Iris pigment epithelial cell (primary cell): Measurements from ENCODE around the gene PCDHGA6.
"Not testable (repeated sequence)": the region's sequence is repeated elsewhere in the genome, so short reads cannot be mapped to it uniquely, and the experiment has no call there.

Experiments used
- DNase-seq: peaks from one replicate; pipeline ENCODE4 v3.0.0-alpha.2; 2011; ENCODE audit warnings: low read depth

The PCDHGA6 gene

GRCh38 chr5:141373673-141374317, at the start of gene PCDHGA6:
TSS of gene PCDHGA6 (plus strand) at chr5:141373891. CDS start at chr5:141374084, 193 bp downstream.
- peak; percentile 31 for DNase-seq

- DNase-seq, result peak; percentile 83
These were observed 47.4 kb upstream of the PCDHGA6 start for GRCh38 chr5:141326088-141326854.

GRCh38 chr5:141328231-141328630, 45.5 kb upstream of the PCDHGA6 start:
- no peak for DNase-seq

- DNase-seq, result peak; percentile 79
These were observed 43.2 kb upstream of the PCDHGA6 start, which contains the start of gene PCDHGA1 for GRCh38 chr5:141330299-141331080. TSS of gene PCDHGA1 (plus strand) at chr5:141330514.

- DNase-seq, result not testable (repeated sequence)
These were observed 41.1 kb upstream of the PCDHGA6 start for GRCh38 chr5:141332571-141332970.

- DNase-seq, result peak; percentile 61
These were observed 35.0 kb upstream of the PCDHGA6 start, which contains the start of gene PCDHGA2 for GRCh38 chr5:141338538-141339306. TSS of gene PCDHGA2 (plus strand) at chr5:141338760.

GRCh38 chr5:141340781-141341354, 32.8 kb upstream of the PCDHGA6 start:
- not testable (repeated sequence) for DNase-seq

GRCh38 chr5:141342773-141343172, 30.9 kb upstream of the PCDHGA6 start:
- DNase-seq, result no peak

- DNase-seq, result peak; percentile 56
These were observed 30.3 kb upstream of the PCDHGA6 start, which contains the start of gene PCDHGA3 for GRCh38 chr5:141343242-141343952. TSS of gene PCDHGA3 (plus strand) at chr5:141343829. CDS start at chr5:141344034, 205 bp downstream.

GRCh38 chr5:141343953-141344463, 29.7 kb upstream of the PCDHGA6 start:
- no peak for DNase-seq

- DNase-seq, result no peak
These were observed 28.4 kb upstream of the PCDHGA6 start for GRCh38 chr5:141345327-141345726.

- DNase-seq, result not testable (repeated sequence)
These were observed 27.7 kb upstream of the PCDHGA6 start for GRCh38 chr5:141346017-141346416.

GRCh38 chr5:141349917-141350619, 23.6 kb upstream of the PCDHGA6 start, which contains the start of gene PCDHGB1:
TSS of gene PCDHGB1 (plus strand) at chr5:141350099. CDS start at chr5:141350261, 162 bp downstream.
- peak; percentile 49 for DNase-seq

- DNase-seq, result no peak
These were observed 22.1 kb upstream of the PCDHGA6 start for GRCh38 chr5:141351591-141351990.

- peak; percentile 20 for DNase-seq
These were observed 18.7 kb upstream of the PCDHGA6 start, which contains the start of gene PCDHGA4 for GRCh38 chr5:141354900-141355469. TSS of gene PCDHGA4 (plus strand) at chr5:141355021. CDS start at chr5:141355108, 87 bp downstream.

GRCh38 chr5:141355641-141356040, 18.1 kb upstream of the PCDHGA6 start:
- no peak for DNase-seq

GRCh38 chr5:141356133-141356532, 17.6 kb upstream of the PCDHGA6 start:
- DNase-seq, result no peak

GRCh38 chr5:141356950-141357349, 16.7 kb upstream of the PCDHGA6 start:
- no peak for DNase-seq
